PFSK-1 (cell line): ENCODE results near the gene JAG1.

Source experiments
- FOXP2 ChIP-seq: optimal IDR thresholded peaks from 2 replicates; pipeline ENCODE3; 2011; ENCODE audit warnings: borderline replicate concordance, control low read depth, inconsistent platforms; ENCODE audit not compliant: insufficient read depth; ENCODE audit errors: extremely low read length, extremely low read depth
- POLR2AphosphoS5 ChIP-seq: IDR thresholded peaks from 2 replicates; pipeline ENCODE4 v1.6.1; 2012; ENCODE audit warnings: low read depth, mild to moderate bottlenecking, control low read depth, low read length, moderate library complexity
- SIN3A ChIP-seq: IDR thresholded peaks from 2 replicates; pipeline ENCODE4 v1.6.1; 2012; ENCODE audit warnings: mild to moderate bottlenecking, low read length, moderate library complexity, borderline replicate concordance; ENCODE audit not compliant: insufficient read depth
- TAF1 ChIP-seq: IDR thresholded peaks from 2 replicates; pipeline ENCODE4 v1.6.1; 2012; ENCODE audit warnings: low read length, control low read depth, borderline replicate concordance; ENCODE audit not compliant: insufficient read depth
- TF ChIP-seq, protein P1 (sequence below), 2 experiments: IDR thresholded peaks; 2 replicates each; pipeline versions ENCODE4 v1.6.1 to v1.8.0; 2011 to 2012; ENCODE audit warnings: low read depth in 2 of 2, low read length in 2 of 2, control low read depth in 1 of 2, inconsistent platforms in 1 of 2, mild to moderate bottlenecking in 1 of 2, moderate library complexity in 1 of 2; ENCODE audit not compliant: insufficient read depth in 1 of 2

JAG1 gene

DNA sequence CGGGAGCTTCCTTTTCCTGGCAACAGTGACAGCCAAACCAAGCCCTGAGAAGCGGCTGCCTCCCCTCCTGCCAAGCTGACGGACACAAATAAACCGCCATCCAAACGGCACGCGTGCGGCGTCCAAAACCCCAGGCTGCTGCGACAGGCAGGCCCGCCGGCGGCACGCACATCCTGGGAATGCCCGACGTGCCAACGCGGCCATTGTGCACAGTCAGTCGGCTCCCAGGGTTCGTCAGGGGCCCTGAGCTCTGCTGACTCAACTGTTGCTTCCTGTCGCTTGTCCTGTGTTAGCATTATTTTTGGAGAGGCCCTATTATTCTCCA is 6.8 kb downstream of the JAG1 start:
- TF ChIP-seq TAF1 (no peak), FOXP2 (no peak), POLR2AphosphoS5 (no peak), SIN3A (no peak)
- TF ChIP-seq, protein P1, sequence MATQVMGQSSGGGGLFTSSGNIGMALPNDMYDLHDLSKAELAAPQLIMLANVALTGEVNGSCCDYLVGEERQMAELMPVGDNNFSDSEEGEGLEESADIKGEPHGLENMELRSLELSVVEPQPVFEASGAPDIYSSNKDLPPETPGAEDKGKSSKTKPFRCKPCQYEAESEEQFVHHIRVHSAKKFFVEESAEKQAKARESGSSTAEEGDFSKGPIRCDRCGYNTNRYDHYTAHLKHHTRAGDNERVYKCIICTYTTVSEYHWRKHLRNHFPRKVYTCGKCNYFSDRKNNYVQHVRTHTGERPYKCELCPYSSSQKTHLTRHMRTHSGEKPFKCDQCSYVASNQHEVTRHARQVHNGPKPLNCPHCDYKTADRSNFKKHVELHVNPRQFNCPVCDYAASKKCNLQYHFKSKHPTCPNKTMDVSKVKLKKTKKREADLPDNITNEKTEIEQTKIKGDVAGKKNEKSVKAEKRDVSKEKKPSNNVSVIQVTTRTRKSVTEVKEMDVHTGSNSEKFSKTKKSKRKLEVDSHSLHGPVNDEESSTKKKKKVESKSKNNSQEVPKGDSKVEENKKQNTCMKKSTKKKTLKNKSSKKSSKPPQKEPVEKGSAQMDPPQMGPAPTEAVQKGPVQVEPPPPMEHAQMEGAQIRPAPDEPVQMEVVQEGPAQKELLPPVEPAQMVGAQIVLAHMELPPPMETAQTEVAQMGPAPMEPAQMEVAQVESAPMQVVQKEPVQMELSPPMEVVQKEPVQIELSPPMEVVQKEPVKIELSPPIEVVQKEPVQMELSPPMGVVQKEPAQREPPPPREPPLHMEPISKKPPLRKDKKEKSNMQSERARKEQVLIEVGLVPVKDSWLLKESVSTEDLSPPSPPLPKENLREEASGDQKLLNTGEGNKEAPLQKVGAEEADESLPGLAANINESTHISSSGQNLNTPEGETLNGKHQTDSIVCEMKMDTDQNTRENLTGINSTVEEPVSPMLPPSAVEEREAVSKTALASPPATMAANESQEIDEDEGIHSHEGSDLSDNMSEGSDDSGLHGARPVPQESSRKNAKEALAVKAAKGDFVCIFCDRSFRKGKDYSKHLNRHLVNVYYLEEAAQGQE (IDR thresholded peaks at IDR 0.05; ENCODE audit: insufficient read depth in 1 of 2, low read depth in 2 of 2, low read length in 2 of 2): no peak

DNA sequence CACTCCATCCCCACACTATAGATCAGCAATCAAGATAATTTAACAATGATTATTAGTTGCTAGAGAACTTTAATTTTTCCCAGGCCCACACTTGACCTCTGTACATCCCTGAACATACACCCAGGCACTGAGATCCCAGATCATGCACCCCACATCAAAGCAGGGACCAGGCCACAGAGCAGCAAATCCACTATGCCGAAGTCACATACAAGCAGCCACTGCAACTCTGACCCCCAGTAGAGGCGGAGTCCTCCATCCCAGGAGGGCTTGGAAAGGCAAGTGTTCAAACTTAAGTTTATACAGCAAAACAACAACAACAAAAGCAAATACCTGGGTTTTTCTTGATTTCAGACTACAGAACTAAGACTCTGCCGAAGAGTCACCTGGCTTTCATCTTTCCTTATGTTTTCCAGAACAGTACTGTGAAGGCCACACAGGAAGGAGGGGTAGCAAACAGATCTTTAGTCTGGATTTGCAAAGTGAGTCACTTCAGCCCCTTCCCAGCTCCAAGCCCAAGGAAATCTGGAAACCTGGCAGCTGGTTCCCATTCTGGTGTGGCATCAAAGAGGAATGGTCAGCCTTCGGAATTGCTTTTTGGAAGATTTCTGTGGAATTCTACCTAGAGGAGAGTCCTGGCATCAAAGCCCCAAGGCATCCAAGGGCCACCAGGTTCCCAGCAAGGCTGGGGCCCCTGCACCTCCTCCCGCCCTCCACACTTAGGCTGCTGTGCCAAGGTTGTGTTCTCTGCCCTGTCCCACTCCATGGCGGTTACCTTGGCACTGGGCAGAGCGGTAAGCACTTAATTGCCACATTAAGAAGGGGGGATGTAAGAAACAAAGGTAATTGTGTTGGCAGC is 7.3 kb downstream of the JAG1 start:
- TF ChIP-seq TAF1 (no peak), SIN3A (no peak), FOXP2 (no peak), POLR2AphosphoS5 (no peak)
- TF ChIP-seq, protein P1 (IDR thresholded peaks at IDR 0.05; ENCODE audit: insufficient read depth in 1 of 2, low read depth in 2 of 2, low read length in 2 of 2): no peak

DNA sequence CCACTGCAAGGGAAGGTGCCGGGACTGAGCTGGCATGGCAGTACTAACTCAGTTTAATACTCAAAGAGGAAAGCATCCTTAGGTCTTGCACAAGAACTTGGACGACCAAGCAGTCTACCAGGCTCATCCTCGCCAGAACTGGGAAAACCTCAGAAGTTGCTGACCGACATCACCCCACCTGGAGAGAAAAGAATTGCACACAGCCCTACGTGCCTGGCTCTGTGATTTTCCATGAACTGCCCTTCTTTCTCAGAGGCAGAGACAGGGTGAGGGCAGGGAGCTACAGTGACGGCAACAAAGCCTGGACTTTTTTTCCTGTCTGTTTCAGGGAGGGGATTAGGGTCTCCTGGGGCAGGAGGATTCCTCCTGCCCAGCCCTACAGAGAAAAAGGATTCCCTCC is 8.0 kb downstream of the JAG1 start:
- no peak for TF ChIP-seq POLR2AphosphoS5
- TF ChIP-seq FOXP2: no peak
- no peak for TF ChIP-seq TAF1
- TF ChIP-seq, protein P1 (IDR thresholded peaks at IDR 0.05; ENCODE audit: insufficient read depth in 1 of 2, low read depth in 2 of 2, low read length in 2 of 2): no peak
- no peak for TF ChIP-seq SIN3A

DNA sequence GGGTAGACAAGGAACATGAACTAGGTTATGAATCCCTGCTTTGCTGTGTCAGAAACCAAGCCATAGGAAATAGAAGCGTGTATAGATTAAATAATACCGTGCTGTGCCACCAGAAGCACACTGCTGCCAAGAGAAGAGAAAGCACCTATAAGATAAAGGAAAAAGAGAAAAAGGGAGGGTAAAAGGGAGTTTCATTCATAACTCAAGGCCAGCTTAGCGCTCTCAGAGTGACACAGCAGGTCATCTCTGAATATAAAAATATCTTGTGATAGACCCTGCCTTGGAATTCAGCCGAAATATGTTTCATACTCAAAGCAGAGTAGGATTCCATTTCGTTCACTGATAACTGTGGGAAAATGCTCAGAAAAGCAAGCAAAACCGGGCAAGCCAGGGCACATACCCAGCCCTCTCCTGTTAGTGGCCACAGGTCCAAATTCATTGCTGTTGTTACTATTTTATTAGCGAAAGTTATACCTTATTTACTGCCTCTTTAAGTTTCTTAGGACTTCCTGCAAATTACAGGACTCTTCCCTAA is 8.7 kb downstream of the JAG1 start:
- no peak for TF ChIP-seq POLR2AphosphoS5
- no peak for TF ChIP-seq SIN3A
- TF ChIP-seq, protein P1 (IDR thresholded peaks at IDR 0.05; ENCODE audit: insufficient read depth in 1 of 2, low read depth in 2 of 2, low read length in 2 of 2): no peak
- TF ChIP-seq FOXP2: no peak
- TF ChIP-seq TAF1: no peak
